RWPE2 (cell line): Measurements from ENCODE around the gene IP6K3.

Source experiments
- ATAC-seq: fragments of 200-7000 bp; cut with Tn5 transposase; 3 replicates; pipeline ENCODE4 v1.9.1; 2021; ENCODE audit warnings: low read depth
- DNase-seq: peaks from one replicate; pipeline ENCODE4 v3.0.0-alpha.2; 2020; ENCODE audit warnings: low spot score
- H3K27ac ChIP-seq: fragments of 450-650 bp; 2 replicates; pipeline ENCODE4 v1.5.1; 2017; ENCODE audit warnings: mild to moderate bottlenecking; ENCODE audit not compliant: poor library complexity, severe bottlenecking
- H3K27me3 ChIP-seq: fragments of 250-450 bp; sonication (Bioruptor Pico); 2 replicates; pipeline ENCODE4 v1.5.1; 2021; ENCODE audit warnings: mild to moderate bottlenecking, moderate library complexity; ENCODE audit not compliant: insufficient read depth, poor library complexity, severe bottlenecking
- H3K36me3 ChIP-seq: fragments of 250-450 bp; sonication (Bioruptor Pico); 2 replicates; pipeline ENCODE4 v1.5.1; 2020; ENCODE audit warnings: low read depth, mild to moderate bottlenecking, moderate library complexity
- H3K4me1 ChIP-seq: fragments of 250-450 bp; sonication (Bioruptor Pico); 2 replicates; pipeline ENCODE4 v1.5.1; 2021; ENCODE audit warnings: mild to moderate bottlenecking, moderate library complexity; ENCODE audit not compliant: insufficient read depth, poor library complexity, severe bottlenecking
- H3K4me3 ChIP-seq: fragments of 250-450 bp; sonication (Bioruptor Pico); 2 replicates; pipeline ENCODE4 v1.5.1; 2021; ENCODE audit warnings: mild to moderate bottlenecking, moderate library complexity; ENCODE audit not compliant: severe bottlenecking
- H3K9me3 ChIP-seq: fragments of 250-450 bp; sonication (Bioruptor Pico); 2 replicates; pipeline ENCODE4 v1.5.1; 2021; ENCODE audit warnings: mild to moderate bottlenecking, moderate library complexity; ENCODE audit not compliant: severe bottlenecking
- TF ChIP-seq, protein P1 (sequence below): fragments of 450-650 bp; IDR thresholded peaks from one replicate; pipeline ENCODE4 v1.5.1; 2017; ENCODE audit warnings: mild to moderate bottlenecking, moderate library complexity; ENCODE audit not compliant: poor library complexity, severe bottlenecking

IP6K3 gene

DNA sequence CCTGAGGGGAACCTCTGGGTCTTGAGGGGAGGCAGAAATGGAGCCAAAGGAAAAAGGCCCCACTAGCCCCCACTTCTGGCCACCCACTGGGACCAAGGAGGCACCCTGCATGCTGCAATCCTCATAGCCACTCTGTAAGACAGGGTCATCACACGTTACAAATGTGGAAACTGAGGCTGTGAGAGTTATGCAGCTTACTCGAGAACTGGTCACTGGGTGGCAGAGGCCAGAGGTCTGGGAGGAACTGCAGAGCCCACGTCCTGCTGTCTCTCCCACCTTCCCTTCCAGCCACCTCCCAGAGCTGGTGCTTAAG lies 24.1 kb upstream of the IP6K3 start:
- DNase-seq (no peak), ATAC-seq (no peak; the same call in 2 of the 3 replicates)
- TF ChIP-seq, protein P1, sequence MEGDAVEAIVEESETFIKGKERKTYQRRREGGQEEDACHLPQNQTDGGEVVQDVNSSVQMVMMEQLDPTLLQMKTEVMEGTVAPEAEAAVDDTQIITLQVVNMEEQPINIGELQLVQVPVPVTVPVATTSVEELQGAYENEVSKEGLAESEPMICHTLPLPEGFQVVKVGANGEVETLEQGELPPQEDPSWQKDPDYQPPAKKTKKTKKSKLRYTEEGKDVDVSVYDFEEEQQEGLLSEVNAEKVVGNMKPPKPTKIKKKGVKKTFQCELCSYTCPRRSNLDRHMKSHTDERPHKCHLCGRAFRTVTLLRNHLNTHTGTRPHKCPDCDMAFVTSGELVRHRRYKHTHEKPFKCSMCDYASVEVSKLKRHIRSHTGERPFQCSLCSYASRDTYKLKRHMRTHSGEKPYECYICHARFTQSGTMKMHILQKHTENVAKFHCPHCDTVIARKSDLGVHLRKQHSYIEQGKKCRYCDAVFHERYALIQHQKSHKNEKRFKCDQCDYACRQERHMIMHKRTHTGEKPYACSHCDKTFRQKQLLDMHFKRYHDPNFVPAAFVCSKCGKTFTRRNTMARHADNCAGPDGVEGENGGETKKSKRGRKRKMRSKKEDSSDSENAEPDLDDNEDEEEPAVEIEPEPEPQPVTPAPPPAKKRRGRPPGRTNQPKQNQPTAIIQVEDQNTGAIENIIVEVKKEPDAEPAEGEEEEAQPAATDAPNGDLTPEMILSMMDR: no peak
- Histone ChIP-seq H3K27ac (peak overlapping the region; percentile 81), H3K9me3 (no peaks in the 10 kb centered on the region), H3K4me3 (no peak overlapping the region), H3K36me3 (peaks cover 30% of the 10 kb centered on the region), H3K4me1 (peaks cover 24% of the 10 kb centered on the region), H3K27me3 (no peaks in the 10 kb centered on the region)

- H3K27me3 ChIP-seq: no peaks in the 10 kb centered on the region
- DNase-seq (no peak), ATAC-seq (no peak)
- no peak overlapping the region for H3K4me3 ChIP-seq
- peaks cover 24% of the 10 kb centered on the region for H3K4me1 ChIP-seq
- peak overlapping the region; percentile 81 for H3K27ac ChIP-seq
- no peaks in the 10 kb centered on the region for H3K9me3 ChIP-seq
- TF ChIP-seq, protein P1: no peak
- peaks cover 25% of the 10 kb centered on the region for H3K36me3 ChIP-seq
These were observed 23.6 kb upstream of the IP6K3 start for GRCh38 chr6:33770124-33770832.

GRCh38 chr6:33769248-33769821 lies 22.6 kb upstream of the IP6K3 start:
- ATAC-seq (no peak), DNase-seq (no peak)
- Histone ChIP-seq H3K4me1 (peaks cover 24% of the 10 kb centered on the region), H3K9me3 (no peaks in the 10 kb centered on the region), H3K4me3 (no peak overlapping the region), H3K27me3 (no peaks in the 10 kb centered on the region), H3K27ac (no peak overlapping the region), H3K36me3 (peaks cover 16% of the 10 kb centered on the region; the same call in 1 of the 2 replicates)
- TF ChIP-seq, protein P1: no peak

DNA sequence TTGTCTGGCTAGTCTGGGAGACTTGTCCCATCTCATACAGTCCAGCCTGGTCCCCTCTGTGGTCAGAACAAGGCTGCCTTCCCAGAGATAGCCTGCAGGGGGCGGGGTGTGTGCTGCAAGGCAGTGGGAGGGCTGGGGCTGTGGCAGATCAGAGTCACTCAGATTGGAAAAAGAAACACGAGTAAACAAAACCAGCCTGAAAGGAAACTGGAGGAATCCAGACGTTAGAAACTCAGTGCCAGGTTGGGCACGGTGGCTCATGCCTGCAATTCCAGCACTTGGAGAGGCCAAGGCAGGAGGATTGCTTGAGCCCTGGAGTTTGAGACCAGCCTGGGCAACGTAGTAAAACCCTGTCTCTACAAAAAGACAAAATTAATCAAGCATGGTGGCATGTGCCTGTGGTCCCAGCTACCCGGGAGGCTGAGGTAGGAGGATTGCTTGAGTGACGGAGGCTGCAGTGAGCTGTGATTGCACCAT lies 22.0 kb upstream of the IP6K3 start:
- no peak for ATAC-seq
- DNase-seq: no peak
- Histone ChIP-seq H3K4me1 (peaks cover 24% of the 10 kb centered on the region), H3K27ac (no peak overlapping the region), H3K4me3 (no peak overlapping the region), H3K27me3 (no peaks in the 10 kb centered on the region), H3K36me3 (peaks cover 16% of the 10 kb centered on the region; the same call in 1 of the 2 replicates), H3K9me3 (no peaks in the 10 kb centered on the region)
- TF ChIP-seq, protein P1: peak; percentile 76
